Activated B cell treated with CpG ODN at 0.5 μM for 24 hours (primary cell): ENCODE results near the gene NRG3. TPM values are rescaled to one million over a fixed set of nuclear protein-coding genes. Genes with fewer than 3 reads are reported as not detected.

ENCODE experiments used
- ATAC-seq: fragments of 200-7000 bp; cut with Tn5 transposase; one replicate; pipeline ENCODE4 v1.10.0; 2021; ENCODE audit warnings: low read depth, mild to moderate bottlenecking, moderate library complexity
- CTCF ChIA-PET: fragments of 350-600 bp; sonication (Branson Sonifier 250); formaldehyde crosslinking; loops from one replicate; lab custom pipeline; 2021; ENCODE audit warnings: antibody characterized with exemption; lab: Charles Lee
- POLR2A ChIA-PET: fragments of 350-600 bp; sonication (Branson Sonifier 250); formaldehyde crosslinking; loops from one replicate; lab custom pipeline; 2021; ENCODE audit warnings: antibody characterized with exemption; lab: Charles Lee
- DNase-seq: peaks from one replicate; pipeline ENCODE4 v3.0.0; 2022
- H3K27ac Mint-ChIP-seq: one replicate; pipeline ENCODE4 v1.8.0; 2020; ENCODE audit warnings: mixed read lengths
- H3K27me3 Mint-ChIP-seq: one replicate; pipeline ENCODE4 v1.8.0; 2021; ENCODE audit warnings: mixed read lengths
- H3K36me3 Mint-ChIP-seq: one replicate; pipeline ENCODE4 v1.8.0; 2021; ENCODE audit warnings: low read depth, mixed read lengths
- H3K4me1 Mint-ChIP-seq: one replicate; pipeline ENCODE4 v1.8.0; 2021; ENCODE audit warnings: mixed read lengths
- H3K4me3 Mint-ChIP-seq: one replicate; pipeline ENCODE4 v1.8.0; 2020; ENCODE audit warnings: mild to moderate bottlenecking, mixed read lengths
- H3K9me3 Mint-ChIP-seq: one replicate; pipeline ENCODE4 v1.8.0; 2020; ENCODE audit warnings: mixed read lengths
- CTCF ChIP-seq: fragments of 200-600 bp; IDR thresholded peaks from one replicate; pipeline ENCODE4 v1.8.0; 2022; ENCODE audit warnings: antibody characterized with exemption, mild to moderate bottlenecking
- intact Hi-C: fragments of 100-400 bp; cut with micrococcal nuclease; formaldehyde crosslinking; loops from one replicate; pipeline ENCODE4 v1.15.1; 2024
- total RNA-seq: library from RNA; stranded (reverse); gene quantifications from 2 replicates; pipeline ENCODE4 v1.2.3, GENCODE V29; 2022

Gene NRG3
- total RNA-seq, 1 donor from 2014 or later: not detected

- TF ChIP-seq CTCF: no peak
- no peak overlapping the region for H3K4me3 Mint-ChIP-seq
- ChIA-PET CTCF (no interaction called here), POLR2A (no interaction called here)
- H3K27me3 Mint-ChIP-seq: no peaks in the 10 kb centered on the region
- no peaks in the 10 kb centered on the region for H3K9me3 Mint-ChIP-seq
- H3K36me3 Mint-ChIP-seq: no peaks in the 10 kb centered on the region
- no peak overlapping the region for H3K27ac Mint-ChIP-seq
- intact Hi-C loops: no loop called here
- ATAC-seq (no peak), DNase-seq (no peak)
- no peaks in the 10 kb centered on the region for H3K4me1 Mint-ChIP-seq
Observed at GRCh38 chr10:81944609-81945008, 69.6 kb downstream of the NRG3 start.

DNA sequence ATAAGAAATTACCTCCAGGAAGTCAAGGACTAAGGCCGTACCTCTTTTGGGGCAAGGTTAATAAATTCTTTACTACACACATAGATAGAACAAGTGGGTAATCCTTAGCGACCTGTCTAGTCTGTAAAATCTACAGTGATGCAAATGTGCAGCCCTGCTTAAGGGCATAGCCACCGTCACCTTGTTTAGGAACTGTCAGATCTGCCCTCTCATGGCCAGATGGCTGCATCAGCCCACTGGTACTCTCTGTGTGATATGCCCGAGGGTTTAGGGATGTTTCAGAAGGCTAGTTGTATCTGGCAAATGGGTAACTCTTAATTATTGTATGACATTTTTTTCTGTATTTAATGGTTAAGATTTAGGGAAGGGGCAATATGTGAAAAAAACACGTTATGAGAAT lies 74.3 kb downstream of the NRG3 start:
- H3K4me1 Mint-ChIP-seq: no peaks in the 10 kb centered on the region
- no peaks in the 10 kb centered on the region for H3K36me3 Mint-ChIP-seq
- no peak for TF ChIP-seq CTCF
- no peak for ATAC-seq
- H3K9me3 Mint-ChIP-seq: no peaks in the 10 kb centered on the region
- CTCF ChIA-PET: no interaction called here
- no peak overlapping the region for H3K4me3 Mint-ChIP-seq
- intact Hi-C loops: no loop called here
- H3K27ac Mint-ChIP-seq: no peak overlapping the region
- no peak for DNase-seq
- no peaks in the 10 kb centered on the region for H3K27me3 Mint-ChIP-seq
- POLR2A ChIA-PET: no interaction called here

DNA sequence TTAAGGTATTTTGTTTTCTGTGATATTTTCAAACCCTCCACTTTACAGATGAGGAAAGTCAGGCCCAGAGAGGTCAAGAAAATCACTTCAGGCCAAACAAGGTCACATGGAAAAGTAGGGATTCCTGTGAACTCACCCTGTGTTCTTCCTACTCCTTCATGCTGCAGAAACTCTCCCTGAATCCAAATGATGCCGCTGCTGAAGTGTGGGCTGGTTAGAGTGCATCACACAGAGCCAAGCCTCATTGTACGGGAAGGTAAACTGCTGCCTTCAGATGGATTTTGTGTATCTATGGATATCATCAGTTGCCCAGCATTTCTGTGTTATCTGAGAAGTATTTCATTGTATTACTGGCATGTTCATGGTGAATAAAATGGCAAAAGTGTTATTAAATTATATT lies 75.4 kb downstream of the NRG3 start:
- no peaks in the 10 kb centered on the region for H3K4me1 Mint-ChIP-seq
- H3K27me3 Mint-ChIP-seq: no peaks in the 10 kb centered on the region
- DNase-seq: no peak
- no peaks in the 10 kb centered on the region for H3K36me3 Mint-ChIP-seq
- TF ChIP-seq CTCF: no peak
- no peak overlapping the region for H3K4me3 Mint-ChIP-seq
- ATAC-seq: no peak
- intact Hi-C loops: no loop called here
- H3K9me3 Mint-ChIP-seq: no peaks in the 10 kb centered on the region
- no peak overlapping the region for H3K27ac Mint-ChIP-seq
- ChIA-PET POLR2A (no interaction called here), CTCF (no interaction called here)

GRCh38 chr10:81953420-81953819 lies 78.4 kb downstream of the NRG3 start:
- no peak overlapping the region for H3K27ac Mint-ChIP-seq
- intact Hi-C loops: no loop called here
- H3K9me3 Mint-ChIP-seq: no peaks in the 10 kb centered on the region
- POLR2A ChIA-PET: no interaction called here
- DNase-seq (no peak), ATAC-seq (no peak)
- CTCF ChIA-PET: no interaction called here
- no peaks in the 10 kb centered on the region for H3K27me3 Mint-ChIP-seq
- no peaks in the 10 kb centered on the region for H3K36me3 Mint-ChIP-seq
- no peak for TF ChIP-seq CTCF
- no peaks in the 10 kb centered on the region for H3K4me1 Mint-ChIP-seq
- no peak overlapping the region for H3K4me3 Mint-ChIP-seq

GRCh38 chr10:81957976-81958375 lies 83.0 kb downstream of the NRG3 start:
- POLR2A ChIA-PET: no interaction called here
- H3K27ac Mint-ChIP-seq: no peak overlapping the region
- CTCF ChIA-PET: no interaction called here
- intact Hi-C loops: no loop called here
- H3K4me1 Mint-ChIP-seq: no peaks in the 10 kb centered on the region
- no peaks in the 10 kb centered on the region for H3K36me3 Mint-ChIP-seq
- no peaks in the 10 kb centered on the region for H3K27me3 Mint-ChIP-seq
- H3K4me3 Mint-ChIP-seq: no peak overlapping the region
- H3K9me3 Mint-ChIP-seq: no peaks in the 10 kb centered on the region
- TF ChIP-seq CTCF: no peak
- DNase-seq (no peak), ATAC-seq (no peak)
